K562 (cell line): ENCODE data around the gene MPV17L2. TPM values are rescaled to one million over a fixed set of nuclear protein-coding genes. Genes with fewer than 3 reads are reported as not detected.

Experiments
- CREB1 ChIP-seq, 2 experiments: sonication (generic) in 1 of 2; formaldehyde crosslinking in 1 of 2; IDR thresholded peaks; 2 replicates each; pipeline versions ENCODE4 v1.6.1 to v1.8.0; 2012 to 2022; ENCODE audit warnings: inconsistent platforms in 1 of 2, mild to moderate bottlenecking in 1 of 2, missing genetic modification reagents in 1 of 2, moderate library complexity in 1 of 2
- FOXM1 ChIP-seq, 2 experiments: fragments of 450-650 bp in 1 of 2; sonication (generic) in 1 of 2; formaldehyde crosslinking in 1 of 2; IDR thresholded peaks; 2 replicates each; pipeline versions ENCODE4 v1.6.1 to v1.9.0; 2017 to 2022; ENCODE audit warnings: low read depth in 2 of 2, mild to moderate bottlenecking in 2 of 2, missing genetic modification reagents in 1 of 2, moderate library complexity in 1 of 2
- HMGN3 ChIP-seq: IDR thresholded peaks from 2 replicates; pipeline ENCODE4 v1.6.1; 2011; ENCODE audit warnings: borderline replicate concordance, low read depth, mild to moderate bottlenecking, mixed read lengths, low read length; ENCODE audit not compliant: insufficient read length; ENCODE audit errors: extremely low read depth
- L3MBTL2 ChIP-seq: fragments of 450-650 bp; IDR thresholded peaks from 2 replicates; pipeline ENCODE4 v1.6.1; 2016; ENCODE audit warnings: mild to moderate bottlenecking, moderate library complexity
- MBD1 ChIP-seq: fragments of 250-450 bp; sonication (Bioruptor Pico); IDR thresholded peaks from 2 replicates; pipeline ENCODE4 v1.8.0; 2022; ENCODE audit warnings: inconsistent platforms
- MXD1 ChIP-seq: fragments of 250-450 bp; sonication (Bioruptor Pico); IDR thresholded peaks from 2 replicates; pipeline ENCODE4 v1.8.0; 2021; ENCODE audit warnings: borderline replicate concordance, mild to moderate bottlenecking, moderate library complexity; ENCODE audit not compliant: poor library complexity, severe bottlenecking
- RNF2 ChIP-seq: sonication (generic); IDR thresholded peaks from 2 replicates; pipeline ENCODE4 v1.6.1; 2016
- TAF15 ChIP-seq: fragments of 200-400 bp; formaldehyde crosslinking; IDR thresholded peaks from 2 replicates; pipeline ENCODE4 v1.6.1; 2017; ENCODE audit warnings: mild to moderate bottlenecking, low read depth, low read length, moderate library complexity
- ZNF253 ChIP-seq: fragments of 250-450 bp; sonication (Bioruptor Pico); conservative IDR thresholded peaks from 2 replicates; pipeline ENCODE4 v1.6.1; 2021; ENCODE audit warnings: mild to moderate bottlenecking
- ZNF316 ChIP-seq: fragments of 450-650 bp; IDR thresholded peaks from 2 replicates; pipeline ENCODE4 v1.6.1; 2016
- polyA plus RNA-seq, 8 experiments: library from polyadenylated mRNA; depleted of rRNA in 4 of 8; stranded (reverse) in 5 of 8; unstranded in 3 of 8; fragments of >200 nt; fragmentation: Nextera tagmentation in 2 of 8; fragmentation: Illumina TruSeq in 1 of 8; extraction: Ambion mirVana in 2 of 8; extraction: Trizol in 1 of 8; gene quantifications; 2 replicates each; pipeline versions ENCODE4 v1.2.1 to v1.2.3, GENCODE V29; 2011 to 2014; ENCODE audit warnings: inconsistent platforms in 1 of 8, missing spikeins in 1 of 8
- total RNA-seq, 7 experiments: library from RNA; depleted of rRNA in 6 of 7; stranded (reverse); fragments of >200 nt in 6 of 7; fragmentation: Illumina TruSeq in 2 of 7; extraction: Trizol in 2 of 7; gene quantifications; 2 replicates each; pipeline versions ENCODE4 v1.2.1 to v1.2.3, GENCODE V29; 2011 to 2021; ENCODE audit warnings: low replicate concordance in 1 of 7

Gene MPV17L2
- total and polyA plus RNA-seq, 9 of the 15 experiments (the other 6 are each of a cell fraction or from before 2014, with no cell fraction given): 10.6 to 60.2 (median 28.5) TPM

GRCh38 chr19:18179957-18180356 lies 13.1 kb upstream of the MPV17L2 start (continued):
- TF ChIP-seq MXD1 (CRISPR knock-in tag) (no peak), CREB1 (IDR thresholded peaks at IDR 0.05) (no peak), CREB1 (CRISPR knock-in tag; IDR thresholded peaks at IDR 0.05) (no peak), HMGN3 (no peak), ZNF316 (no peak), L3MBTL2 (no peak), ZNF253 (CRISPR knock-in tag) (no peak), TAF15 (no peak), MBD1 (no peak), RNF2 (no peak), FOXM1 (IDR thresholded peaks at IDR 0.05; ENCODE audit: low read depth) (no peak), FOXM1 (CRISPR knock-in tag; IDR thresholded peaks at IDR 0.05; ENCODE audit: low read depth) (no peak)
